Left colon (tissue), 2 donors: Measurements from ENCODE around the gene IL1RAPL2. TPM values are rescaled to one million over a fixed set of nuclear protein-coding genes. Genes with fewer than 3 reads are reported as not detected.
A peak's percentile ranks its signal among the peaks of the same experiment; 100 is the strongest.
"Not testable (repeated sequence)": the region's sequence is repeated elsewhere in the genome, so short reads cannot be mapped to it uniquely, and the experiment has no call there.

Source experiments
- ATAC-seq: fragments of 200-7000 bp; cut with Tn5 transposase; one replicate; pipeline ENCODE4 v1.9.1; 2020; ENCODE audit warnings: mild to moderate bottlenecking, moderate library complexity
- DNase-seq, 2 donors: peaks; one replicate each; pipeline ENCODE4 v3.0.0-alpha.2; 2020
- intact Hi-C, 2 donors: fragments of 100-400 bp; cut with DNase I in 1 of 2; cut with micrococcal nuclease in 1 of 2; formaldehyde crosslinking; loops; one replicate each; pipeline versions ENCODE4 v1.11.2 to v1.14.0; 2022; cut with DNase I, micrococcal nuclease
- total RNA-seq, 2 donors: library from RNA; stranded (reverse); fragmentation: NEBNext Ultra II Directional; extraction: Animal tissue kit (Norgen Biotek cat#: 25700); gene quantifications; one replicate each; pipeline ENCODE4 v1.2.1, GENCODE V29; 2021
- donor health status: DM: no; HTN: no; CAD: no.
- donor health status: DM: yes; HTN: yes; CAD: no.

The IL1RAPL2 gene
- total RNA-seq, 2 donors from 2014 or later = not detected

GRCh38 chrX:105115596-105116320, 549.8 kb downstream of the IL1RAPL2 start:
- ATAC-seq, intact Hi-C loops, DNase-seq: not testable (repeated sequence)

GRCh38 chrX:105116486-105116885, 550.5 kb downstream of the IL1RAPL2 start:
- intact Hi-C loops = no loop called here
- DNase-seq (no peak), ATAC-seq (no peak)

- no peak for DNase-seq
- intact Hi-C loops = no loop called here
- ATAC-seq = no peak
Measured at GRCh38 chrX:105117621-105118020, 551.6 kb downstream of the IL1RAPL2 start.

GRCh38 chrX:105120463-105120862, 554.5 kb downstream of the IL1RAPL2 start:
- DNase-seq (no peak), ATAC-seq (no peak)
- intact Hi-C loops = no loop called here

GRCh38 chrX:105121186-105121585, 555.2 kb downstream of the IL1RAPL2 start:
- intact Hi-C loops = no loop called here
- DNase-seq = no peak
- ATAC-seq = no peak

GRCh38 chrX:105126201-105126600, 560.2 kb downstream of the IL1RAPL2 start:
- intact Hi-C loops = no loop called here
- ATAC-seq = peak; percentile 40
- DNase-seq = no peak

- no peak for DNase-seq
- intact Hi-C loops = no loop called here
- ATAC-seq = no peak
Measured at GRCh38 chrX:105134273-105134672, 568.3 kb downstream of the IL1RAPL2 start.

- intact Hi-C loops = no loop called here
- no peak for DNase-seq
- no peak for ATAC-seq
Measured at GRCh38 chrX:105136786-105137185, 570.8 kb downstream of the IL1RAPL2 start.

GRCh38 chrX:105150036-105150435, 584.0 kb downstream of the IL1RAPL2 start:
- no peak for DNase-seq
- intact Hi-C loops = no loop called here
- no peak for ATAC-seq

- intact Hi-C loops = no loop called here
- DNase-seq = no peak
- ATAC-seq = no peak
Measured at GRCh38 chrX:105150557-105150956, 584.6 kb downstream of the IL1RAPL2 start.

- intact Hi-C loops = no loop called here
- ATAC-seq (no peak), DNase-seq (no peak)
Measured at GRCh38 chrX:105167233-105167632, 601.2 kb downstream of the IL1RAPL2 start.

- no peak for DNase-seq
- ATAC-seq = no peak
- intact Hi-C loops = no loop called here
Measured at GRCh38 chrX:105168577-105168976, 602.6 kb downstream of the IL1RAPL2 start.

GRCh38 chrX:105173071-105173470, 607.1 kb downstream of the IL1RAPL2 start:
- DNase-seq = no peak
- intact Hi-C loops = no loop called here
- no peak for ATAC-seq

GRCh38 chrX:105179644-105180043, 613.6 kb downstream of the IL1RAPL2 start:
- ATAC-seq = no peak
- DNase-seq = no peak
- intact Hi-C loops = no loop called here

- intact Hi-C loops = no loop called here
- ATAC-seq (no peak), DNase-seq (no peak)
Measured at GRCh38 chrX:105189093-105189492, 623.1 kb downstream of the IL1RAPL2 start.

- intact Hi-C loops = no loop called here
- ATAC-seq (no peak), DNase-seq (peak in 1 of 2 donors; percentile 14)
Measured at GRCh38 chrX:105190252-105190853, 624.4 kb downstream of the IL1RAPL2 start.

GRCh38 chrX:105191878-105192277, 625.9 kb downstream of the IL1RAPL2 start:
- intact Hi-C loops = no loop called here
- DNase-seq (peak in 1 of 2 donors; percentile 7), ATAC-seq (peak; percentile 64)

- intact Hi-C loops = no loop called here
- ATAC-seq (no peak), DNase-seq (no peak)
Measured at GRCh38 chrX:105209406-105209805, 643.4 kb downstream of the IL1RAPL2 start.

GRCh38 chrX:105210258-105210657, 644.3 kb downstream of the IL1RAPL2 start:
- intact Hi-C loops = no loop called here

GRCh38 chrX:105211066-105211575, 645.1 kb downstream of the IL1RAPL2 start:
- DNase-seq = no peak
- no peak for ATAC-seq
- intact Hi-C loops = no loop called here

More at GRCh38 chrX:105210258-105210657, 644.3 kb downstream of the IL1RAPL2 start:
- DNase-seq (no peak), ATAC-seq (no peak)
